HG03159 (cell line): ENCODE results near the gene TCTN1.
"Not testable (repeated sequence)": the region's sequence is repeated elsewhere in the genome, so short reads cannot be mapped to it uniquely, and the experiment has no call there.

Experiments
- ATAC-seq: cut with Tn5 transposase; IDR thresholded peaks from one replicate; pipeline ENCODE4 v1.9.1; 2021; ENCODE audit warnings: mild to moderate bottlenecking, moderate library complexity; ENCODE audit not compliant: unreplicated experiment

The TCTN1 gene

GRCh38 chr12:110613771-110614684 lies at the start of gene TCTN1:
TCTN1 (plus strand) TSS chr12:110614129; CDS start chr12:110614183, 54 bp downstream.
- ATAC-seq = peak; percentile 90

DNA sequence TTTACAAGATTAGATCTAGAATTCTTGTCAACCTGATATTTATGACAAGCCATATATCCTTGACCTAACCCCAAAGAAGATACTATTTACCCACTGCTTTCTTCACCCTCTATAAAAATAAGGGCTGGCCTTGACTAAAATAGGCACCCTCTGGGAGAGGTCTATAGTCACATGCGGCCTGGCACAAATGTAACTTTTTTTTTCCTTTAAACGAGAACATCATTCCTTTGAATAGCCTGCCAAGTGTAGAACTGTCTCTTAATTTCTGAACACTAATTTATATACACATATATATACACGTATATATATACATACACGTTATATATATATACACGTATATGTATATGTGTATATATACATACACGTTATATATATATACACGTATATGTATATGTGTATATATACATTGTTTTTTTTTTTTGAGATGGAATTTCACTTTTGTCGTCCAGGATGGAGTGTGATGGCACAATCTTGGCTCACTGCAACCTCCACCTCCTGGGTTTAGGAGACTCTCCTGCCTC lies 49.4 kb upstream of the TCTN1 start:
- no peak for ATAC-seq

- no peak for ATAC-seq
Observed at GRCh38 chr12:110565894-110566871, 47.7 kb upstream of the TCTN1 start.

GRCh38 chr12:110566993-110567392 lies 46.9 kb upstream of the TCTN1 start:
- ATAC-seq = no peak

GRCh38 chr12:110568752-110569151 lies 45.2 kb upstream of the TCTN1 start:
- no peak for ATAC-seq

- ATAC-seq = not testable (repeated sequence)
Observed at GRCh38 chr12:110569838-110570237, 44.1 kb upstream of the TCTN1 start.

DNA sequence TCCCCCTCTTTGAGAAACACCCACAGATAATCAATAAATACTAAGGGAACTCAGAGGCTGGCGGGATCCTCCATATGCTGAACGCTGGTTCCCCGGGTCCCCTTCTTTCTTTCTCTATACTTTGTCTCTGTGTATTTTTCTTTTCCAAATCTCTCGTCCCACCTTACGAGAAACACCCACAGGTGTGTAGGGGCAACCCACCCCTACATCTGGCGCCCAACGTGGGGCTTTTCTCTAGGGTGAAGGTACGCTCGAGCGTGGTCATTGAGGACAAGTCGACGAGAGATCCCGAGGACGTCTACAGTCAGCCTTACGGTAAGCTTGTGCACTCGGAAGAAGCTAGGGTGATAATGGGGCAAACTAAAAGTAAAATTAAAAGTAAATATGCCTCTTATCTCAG lies 43.1 kb upstream of the TCTN1 start:
- ATAC-seq = not testable (repeated sequence)

DNA sequence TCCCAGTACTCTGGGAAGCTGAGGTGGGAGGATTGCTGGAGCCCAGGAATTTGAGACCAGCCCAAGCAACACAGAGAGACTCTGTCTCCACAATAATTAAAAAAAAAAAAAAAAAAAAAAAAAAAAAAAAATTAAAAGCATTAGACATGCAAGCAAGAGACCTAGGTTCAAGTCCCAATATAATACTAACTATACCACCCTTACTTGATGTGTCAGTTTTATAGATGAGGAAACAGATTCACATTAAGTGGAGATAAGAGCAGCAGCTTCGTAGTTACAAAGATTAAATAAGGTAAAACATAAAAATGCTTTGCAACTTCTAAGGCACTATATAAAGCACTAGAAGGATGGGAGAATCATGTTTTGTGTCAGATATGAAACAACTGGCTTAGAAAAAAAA lies 39.9 kb upstream of the TCTN1 start:
- ATAC-seq = no peak

DNA sequence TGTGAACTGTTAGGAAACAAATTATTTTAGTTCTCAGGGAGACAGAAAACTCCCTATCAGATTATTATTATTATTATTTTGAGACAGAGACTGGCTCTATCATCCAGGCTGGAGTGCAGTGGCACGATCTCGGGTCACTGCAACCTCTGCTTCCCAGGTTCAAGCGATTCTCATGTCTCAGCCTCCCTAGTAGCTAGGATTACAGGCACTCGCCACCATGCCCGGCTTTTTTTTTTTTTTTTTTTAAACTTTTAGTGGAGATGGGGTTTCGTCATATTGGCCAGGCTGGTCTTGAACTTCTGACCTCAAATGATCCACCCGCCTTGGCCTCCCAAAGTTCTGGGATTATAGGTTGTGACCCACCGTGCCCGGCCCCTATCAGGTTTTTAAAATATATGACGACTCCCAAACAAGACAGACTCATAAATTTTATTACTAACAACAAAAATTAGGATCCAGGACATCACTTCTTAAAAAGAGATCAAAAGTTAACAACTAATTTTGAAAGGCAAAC lies 39.2 kb upstream of the TCTN1 start:
- not testable (repeated sequence) for ATAC-seq

GRCh38 chr12:110575326-110575725 lies 38.6 kb upstream of the TCTN1 start:
- ATAC-seq = no peak

- no peak for ATAC-seq
Observed at GRCh38 chr12:110576504-110576903, 37.4 kb upstream of the TCTN1 start.

- ATAC-seq = no peak
Observed at GRCh38 chr12:110577864-110578693, 35.9 kb upstream of the TCTN1 start.

DNA sequence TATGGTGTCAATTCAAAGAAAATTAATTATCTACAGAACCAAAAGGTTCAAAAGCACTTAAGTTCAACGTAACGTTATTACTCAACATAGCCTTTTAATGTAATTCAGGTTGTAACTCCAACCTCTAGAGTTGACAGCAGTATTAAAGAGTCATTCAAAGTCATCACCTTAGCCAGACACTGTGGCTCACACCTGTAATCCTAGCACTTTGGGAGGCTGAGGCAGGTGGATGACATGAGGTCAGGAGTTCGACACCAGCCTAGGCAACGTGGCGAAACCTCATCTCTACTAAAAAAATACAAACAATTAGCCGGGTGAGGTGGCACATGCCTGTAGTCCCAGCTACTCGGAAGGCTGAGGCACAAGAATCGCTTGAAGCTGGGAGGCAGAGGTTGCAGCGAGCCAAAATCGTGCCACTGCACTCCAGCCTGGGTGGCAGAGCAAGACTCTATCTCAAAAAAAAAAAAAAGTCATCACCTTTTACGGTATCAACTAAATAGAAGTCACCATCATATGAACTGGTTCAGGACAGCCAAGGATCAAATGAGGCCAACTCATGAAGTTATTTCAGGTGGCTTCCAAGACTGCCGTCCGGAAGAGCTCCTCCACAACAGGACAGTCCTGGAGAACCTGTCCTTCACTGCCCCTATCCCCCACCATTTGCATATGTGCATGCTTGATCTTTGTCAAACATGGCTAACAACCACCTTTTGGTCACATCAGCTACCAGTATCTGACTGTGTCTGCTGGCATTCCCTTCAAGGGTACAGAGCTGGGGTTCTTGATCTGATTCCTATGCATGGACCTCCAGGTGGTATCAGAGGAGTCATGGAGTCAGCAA lies 35.0 kb upstream of the TCTN1 start:
- ATAC-seq = no peak

- no peak for ATAC-seq
Observed at GRCh38 chr12:110579535-110580253, 34.2 kb upstream of the TCTN1 start.

- no peak for ATAC-seq
Observed at GRCh38 chr12:110581931-110582275, 32.0 kb upstream of the TCTN1 start.

- ATAC-seq = peak; percentile 38
Observed at GRCh38 chr12:110582276-110583136, 31.4 kb upstream of the TCTN1 start.

DNA sequence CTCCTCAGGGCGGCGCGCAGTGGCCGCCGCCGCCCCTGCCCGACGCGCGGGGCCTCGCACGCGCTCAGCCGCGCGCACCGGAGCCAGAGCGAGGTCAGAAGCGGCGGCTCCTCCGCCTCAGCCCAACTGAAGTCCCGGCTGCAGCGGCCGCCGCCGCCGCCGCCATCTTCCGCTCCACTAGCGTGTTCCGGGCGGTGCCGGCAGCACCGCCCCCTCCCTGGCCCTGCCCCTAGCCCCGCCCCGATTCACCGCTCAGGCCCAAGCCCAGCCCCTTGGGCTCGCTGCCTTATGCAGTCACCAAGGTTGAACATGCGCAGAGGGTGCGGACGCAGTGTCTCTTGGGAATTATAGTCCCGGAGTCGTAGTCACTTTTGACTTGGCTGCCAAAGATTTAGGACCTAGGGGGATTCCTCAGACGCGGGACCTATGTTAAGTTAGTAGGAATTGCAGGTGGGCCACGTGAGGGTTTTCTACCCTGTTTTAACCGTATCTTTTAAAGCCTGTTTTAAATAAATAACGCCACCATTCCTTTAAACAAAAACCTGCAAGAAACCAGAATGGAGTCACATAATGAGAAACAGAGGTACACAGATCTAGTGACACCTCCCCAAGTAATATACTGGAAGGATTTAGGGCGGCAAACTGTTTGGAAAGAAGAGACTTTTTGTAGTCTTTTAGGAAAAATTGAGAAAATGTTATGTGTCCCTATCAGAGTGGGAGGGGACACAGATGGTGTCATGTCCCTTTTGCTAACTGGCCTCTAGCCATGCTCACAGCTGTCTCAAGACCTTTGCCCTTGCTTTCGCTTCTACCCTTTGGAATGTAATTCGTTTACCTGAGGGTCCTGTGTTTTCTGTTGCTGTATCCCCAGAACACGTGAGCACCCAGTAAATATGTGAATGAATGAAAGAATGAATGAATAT lies 30.5 kb upstream of the TCTN1 start, which contains the start of gene PPTC7:
Gene PPTC7, minus strand, starts transcription at position 182 of the 923 bp plus-strand sequence. CDS start 287 bp downstream, outside the sequence.
- peak; percentile 75 for ATAC-seq
